Measurements from ENCODE around the gene STX16.

Gene STX16

DNA sequence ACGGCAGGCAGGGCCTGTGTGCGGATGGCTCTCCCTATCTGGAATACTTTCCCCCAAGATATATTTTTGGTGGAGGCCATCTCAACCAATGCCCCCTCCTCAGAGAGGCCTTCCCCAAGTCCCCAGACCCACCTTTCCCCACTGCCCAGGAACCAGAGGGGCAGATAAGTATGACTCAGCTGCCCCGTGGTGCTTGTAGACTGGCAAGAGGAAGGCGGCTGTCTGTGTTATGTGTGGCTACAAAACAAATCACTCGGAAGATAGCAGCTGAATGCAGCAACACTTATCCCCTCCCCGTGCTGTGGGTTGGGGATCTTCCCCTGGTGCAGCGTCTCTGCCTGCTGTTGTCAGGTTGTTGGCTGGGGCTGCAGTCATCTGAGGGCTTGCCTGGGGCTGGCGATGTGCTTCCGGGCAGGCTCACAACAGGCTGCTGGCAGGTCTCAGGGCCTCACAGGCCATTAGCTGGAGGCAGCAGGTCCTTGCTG is 48.6 kb downstream of the STX16 start:
- DNase-seq, result peak; percentile 52

DNA sequence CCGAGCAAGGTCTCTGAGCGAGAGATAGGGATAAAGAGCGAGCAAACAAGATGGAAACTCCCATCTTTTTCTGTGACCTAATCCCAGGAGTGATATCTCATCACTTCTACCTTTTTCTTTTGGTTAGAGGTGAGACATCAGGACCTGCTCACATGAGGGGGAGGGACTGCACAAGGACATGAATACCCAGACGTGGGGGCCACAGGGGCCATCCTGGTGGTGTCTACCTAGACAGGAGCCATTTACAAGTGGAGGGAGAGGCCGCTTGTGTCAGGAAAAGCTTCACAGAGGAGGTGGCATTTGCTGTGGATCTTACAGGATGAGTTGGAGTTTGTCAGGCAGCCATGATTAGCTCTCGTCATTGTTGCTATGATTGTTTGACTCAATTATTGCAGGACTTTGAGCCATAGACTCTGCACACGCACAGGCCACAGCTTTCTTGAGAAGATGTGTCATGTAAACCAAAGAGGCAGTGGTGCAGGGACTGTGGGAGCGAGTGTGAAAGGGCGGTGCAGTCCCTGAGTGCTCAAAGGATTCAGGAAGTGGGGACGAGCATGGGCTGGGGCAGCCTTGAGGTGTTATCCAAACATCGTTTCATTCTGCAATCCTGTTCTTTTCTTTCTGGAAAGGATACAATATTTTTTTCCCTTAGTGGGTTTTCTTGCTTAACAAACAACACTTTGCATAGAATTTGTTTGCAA is 49.2 kb downstream of the STX16 start:
- peak; percentile 57 for DNase-seq

DNA sequence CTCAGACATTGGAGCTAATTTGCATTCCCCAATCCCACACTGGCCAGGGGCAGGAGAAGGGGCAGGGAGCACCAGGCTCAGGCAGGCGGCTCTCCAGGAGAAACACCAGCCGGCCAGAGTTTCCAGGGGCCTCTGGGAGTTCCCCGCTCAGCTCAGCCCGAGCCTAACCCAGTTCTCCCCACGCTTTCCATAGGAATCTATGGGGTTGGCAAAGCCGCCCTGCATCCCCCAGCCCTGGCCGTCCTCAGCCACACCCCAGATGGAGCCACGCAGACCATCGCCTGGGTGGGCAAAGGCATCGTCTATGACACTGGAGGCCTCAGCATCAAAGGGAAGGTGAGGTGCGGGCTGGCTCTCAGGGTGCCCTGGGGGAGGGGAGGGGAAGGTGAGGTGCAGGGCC is 49.7 kb downstream of the STX16 start:
- DNase-seq, result no peak

DNA sequence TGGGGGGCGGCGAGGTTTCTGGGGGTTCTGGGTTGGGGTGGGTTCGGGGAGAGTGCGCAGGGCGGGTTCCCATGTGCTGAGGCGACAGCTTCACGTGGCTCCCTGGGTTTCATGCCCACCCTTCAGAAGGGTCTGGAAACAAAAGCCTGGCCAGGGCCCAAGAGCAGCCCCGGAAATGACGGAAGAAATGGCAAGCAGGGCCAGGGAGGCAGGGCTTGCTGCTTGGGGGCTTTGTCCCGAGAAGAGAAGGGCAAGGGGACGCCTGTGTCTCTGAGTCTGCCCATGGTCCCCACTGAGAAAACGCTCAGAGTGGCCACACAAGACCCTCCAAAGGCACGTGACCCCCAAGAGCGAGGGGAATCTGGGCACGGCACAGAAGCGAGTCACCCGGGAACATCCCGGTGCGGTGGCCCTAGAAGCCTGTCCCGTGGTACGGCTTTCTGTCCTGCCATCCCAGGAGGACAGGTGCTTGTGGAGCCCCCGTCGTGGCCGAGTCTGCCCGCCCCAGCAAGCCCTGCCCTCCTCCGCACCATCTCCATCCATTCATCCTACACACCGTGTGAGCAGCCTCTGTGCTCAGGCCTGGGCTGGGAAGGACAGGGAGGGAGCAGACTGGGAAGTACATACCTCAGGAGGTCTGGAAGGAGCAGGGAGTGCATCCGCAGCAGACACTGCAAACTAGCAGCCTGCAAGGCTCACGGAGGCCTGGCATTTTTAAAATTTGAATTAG is 50.5 kb downstream of the STX16 start:
- DNase-seq, result no peak

DNA sequence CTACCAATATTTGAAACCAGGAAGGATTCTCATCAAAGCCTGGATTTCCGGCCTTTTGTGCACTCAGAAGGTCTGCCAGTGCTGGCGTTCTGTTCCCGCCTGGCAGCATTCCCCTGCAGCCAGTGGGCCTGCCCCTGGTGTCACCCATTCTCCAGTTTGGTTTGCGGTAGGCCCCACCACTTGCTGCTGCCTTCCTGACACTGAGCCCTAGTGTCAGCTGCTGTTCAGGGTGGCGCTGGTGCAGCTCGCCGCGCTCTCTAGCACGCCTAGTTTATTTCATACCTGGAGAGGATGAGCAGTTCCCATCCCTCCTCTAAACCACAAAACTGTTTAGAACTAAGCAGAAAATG is 51.1 kb downstream of the STX16 start:
- DNase-seq, result peak; percentile 43

DNA sequence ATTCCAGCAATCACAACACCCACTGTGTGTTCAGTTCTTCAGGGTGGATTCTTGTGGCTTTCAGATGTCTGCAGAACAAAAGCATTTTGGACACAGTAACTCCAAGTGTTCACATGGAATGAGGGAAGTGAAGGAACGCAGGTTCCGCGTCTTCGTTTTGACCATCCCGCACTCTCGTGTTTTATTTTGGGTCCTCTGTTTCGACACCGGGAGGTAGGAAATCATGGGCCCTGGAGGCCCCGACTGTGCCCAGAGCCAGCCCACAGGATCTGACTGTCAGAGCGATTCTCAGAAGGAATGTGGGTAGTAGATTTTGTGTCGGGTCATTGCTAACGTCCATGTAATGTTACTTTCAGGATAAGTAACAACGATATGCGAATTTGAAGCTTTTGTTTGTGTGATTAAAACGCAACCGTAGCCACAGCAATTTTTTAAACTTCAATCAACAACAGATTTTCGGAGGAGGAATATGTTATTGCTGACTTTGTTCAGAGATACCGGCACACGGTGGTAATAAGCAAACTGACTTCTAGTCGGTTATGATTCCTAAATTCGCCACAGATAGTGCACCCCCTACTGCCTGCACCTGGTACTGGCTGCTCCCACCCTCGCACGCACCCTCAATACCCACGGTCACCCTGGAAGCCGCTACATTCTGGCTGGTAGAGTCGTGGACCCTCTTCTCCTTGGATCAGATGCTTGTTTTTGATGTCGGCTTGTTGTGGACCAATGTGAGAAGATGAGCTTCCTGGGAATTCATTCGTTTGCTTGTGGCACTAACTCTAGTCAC is 52.0 kb downstream of the STX16 start:
- DNase-seq, result peak; percentile 51

DNA sequence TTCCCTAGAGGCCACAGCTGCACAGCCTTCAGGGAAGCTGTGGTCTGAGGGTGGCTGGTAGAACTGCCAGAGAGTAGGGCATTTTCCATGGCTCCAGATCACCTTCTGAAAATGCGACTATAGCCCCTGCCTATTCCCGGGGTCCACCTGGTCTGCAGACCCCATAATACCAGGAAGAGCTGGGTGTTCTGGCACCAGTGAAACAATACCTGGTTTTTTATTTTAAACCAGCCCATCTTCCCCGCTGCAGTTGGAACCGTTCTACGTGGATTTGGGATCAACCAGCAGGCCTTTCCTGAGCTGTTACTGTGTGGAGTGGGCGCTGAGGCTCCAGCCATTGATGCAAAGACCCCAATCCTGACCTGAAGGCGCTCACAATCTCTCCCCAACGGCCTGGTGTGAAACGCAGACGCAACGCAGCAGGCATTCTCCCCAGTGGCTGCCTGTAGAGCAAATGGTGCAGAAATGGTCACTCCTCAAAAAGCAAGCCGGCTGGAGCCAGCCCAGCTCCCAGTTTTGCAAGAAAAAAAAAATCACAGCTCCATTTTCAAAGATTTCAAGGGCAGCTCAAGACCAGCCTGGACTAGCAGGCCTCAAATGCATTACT is 52.8 kb downstream of the STX16 start:
- peak; percentile 38 for DNase-seq

DNA sequence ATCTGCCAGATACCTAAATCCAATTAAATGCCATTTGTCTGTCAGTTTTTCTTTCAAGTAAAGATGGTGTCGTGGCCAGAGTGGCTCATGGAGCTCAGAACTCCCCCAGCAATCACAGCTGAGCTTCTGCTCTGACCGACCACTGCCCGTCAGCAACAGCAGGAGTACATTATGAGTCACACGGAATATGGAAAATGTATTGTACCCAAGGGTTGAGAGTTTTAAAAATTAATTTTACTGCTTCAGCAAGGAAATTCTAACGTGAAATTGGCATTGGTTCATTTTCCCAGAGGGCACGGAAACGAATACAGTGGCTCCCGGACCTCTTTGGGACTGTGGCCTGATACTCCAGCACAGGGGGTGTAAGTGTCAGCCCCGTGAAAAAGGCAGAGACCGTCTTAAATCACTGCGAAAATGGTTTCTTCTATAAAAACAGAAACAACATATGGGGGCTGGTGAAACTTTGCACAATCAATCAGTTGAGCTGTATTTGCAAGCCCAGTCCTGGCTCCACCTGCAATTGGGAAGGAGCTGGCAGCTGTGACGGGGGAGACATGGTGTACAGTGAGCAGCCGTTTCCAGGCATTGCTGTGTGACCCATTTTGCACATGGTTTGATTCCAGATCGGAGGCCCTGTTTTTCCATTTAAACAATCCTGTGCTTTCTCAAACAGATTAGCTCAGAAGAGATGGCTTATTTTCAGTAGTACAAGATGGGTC is 54.3 kb downstream of the STX16 start:
- no peak for DNase-seq

DNA sequence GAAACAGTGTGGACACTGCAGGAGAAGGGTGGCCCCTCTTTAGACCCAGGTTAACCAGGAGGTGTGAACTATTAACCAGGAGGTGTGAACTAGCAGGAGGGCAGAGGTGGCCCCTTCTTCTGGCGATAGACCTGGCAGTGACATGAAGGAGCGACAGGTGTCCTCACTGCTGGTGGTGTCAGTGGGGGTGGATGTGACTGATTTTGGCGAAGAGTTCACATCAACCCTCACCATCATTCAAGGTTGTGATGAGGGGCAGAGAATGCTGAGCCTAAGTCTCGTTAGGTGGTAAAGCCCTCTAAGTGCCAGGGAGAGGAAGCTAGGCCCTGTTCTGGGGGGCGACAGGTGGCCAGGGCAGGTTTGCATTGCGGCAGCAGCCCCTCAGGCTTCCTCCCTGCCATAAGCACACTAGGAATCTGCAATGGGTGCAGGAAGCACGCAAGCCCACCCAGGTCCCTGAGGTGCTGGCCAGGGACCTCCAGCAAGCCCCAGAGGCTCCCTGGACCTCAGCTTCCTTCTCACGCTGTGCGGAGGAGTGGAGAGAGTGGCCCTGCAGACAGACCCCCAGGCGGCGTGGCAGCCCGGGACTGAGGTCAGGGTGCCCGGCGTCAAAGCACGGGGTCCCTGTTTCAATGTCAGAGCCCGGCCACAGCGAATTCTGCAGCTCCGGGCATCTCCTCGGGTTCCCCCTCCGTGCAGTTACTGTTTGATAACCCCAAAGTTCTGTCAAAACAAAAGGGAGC is 55.2 kb downstream of the STX16 start:
- DNase-seq, result no peak

DNA sequence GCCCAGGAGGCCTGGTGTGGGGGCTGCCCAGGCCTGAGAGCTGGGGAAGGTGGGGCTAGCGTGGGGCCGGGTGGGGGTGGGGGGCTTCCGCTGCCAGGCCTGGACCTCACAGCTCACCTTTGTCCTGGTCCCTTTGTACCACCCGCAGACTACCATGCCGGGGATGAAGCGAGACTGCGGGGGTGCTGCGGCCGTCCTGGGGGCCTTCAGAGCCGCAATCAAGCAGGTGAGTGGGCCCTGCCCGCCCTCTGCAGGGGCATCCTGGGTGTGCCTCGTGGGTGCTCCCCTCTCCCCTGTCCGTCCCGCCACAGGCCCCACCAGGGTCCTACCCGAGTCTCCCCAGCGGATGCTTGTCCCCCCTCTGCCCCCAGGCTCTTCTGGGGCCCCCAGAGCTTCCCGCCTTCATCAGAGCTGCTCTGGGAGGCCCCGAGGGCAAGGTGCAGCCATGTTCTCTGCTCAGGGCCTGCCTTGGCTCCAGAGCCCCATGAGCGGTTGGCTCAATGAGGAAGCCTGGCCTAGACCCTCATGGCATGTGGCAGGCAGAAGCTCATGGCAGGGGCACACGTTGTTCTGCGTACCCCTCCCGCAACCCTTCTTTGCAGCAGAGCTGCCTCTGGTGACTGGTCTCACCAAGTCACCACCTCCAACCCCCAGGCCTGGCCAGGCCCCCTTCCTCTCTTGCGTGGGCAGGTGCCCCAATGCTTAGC is 56.0 kb downstream of the STX16 start:
- DNase-seq, result no peak

DNA sequence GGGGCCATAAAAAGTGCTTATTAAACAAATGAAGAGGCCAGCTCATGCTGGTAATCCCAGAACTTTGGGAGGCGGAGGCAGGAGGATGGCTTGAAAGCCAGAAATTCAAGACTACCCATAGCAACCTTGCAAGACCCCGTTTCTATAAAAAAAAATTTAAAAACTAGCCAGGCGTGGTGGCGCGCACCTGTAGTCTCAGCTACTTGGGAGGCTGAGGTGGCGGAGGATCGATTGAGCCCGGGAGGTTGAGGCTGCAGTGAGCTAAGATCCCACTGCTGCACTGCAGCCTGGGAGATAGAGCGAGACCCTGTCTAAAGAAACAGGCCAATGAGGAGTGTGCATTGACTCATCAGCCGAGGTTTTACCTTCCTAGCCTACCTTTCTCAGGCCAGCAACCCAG is 56.7 kb downstream of the STX16 start:
- no peak for DNase-seq

DNA sequence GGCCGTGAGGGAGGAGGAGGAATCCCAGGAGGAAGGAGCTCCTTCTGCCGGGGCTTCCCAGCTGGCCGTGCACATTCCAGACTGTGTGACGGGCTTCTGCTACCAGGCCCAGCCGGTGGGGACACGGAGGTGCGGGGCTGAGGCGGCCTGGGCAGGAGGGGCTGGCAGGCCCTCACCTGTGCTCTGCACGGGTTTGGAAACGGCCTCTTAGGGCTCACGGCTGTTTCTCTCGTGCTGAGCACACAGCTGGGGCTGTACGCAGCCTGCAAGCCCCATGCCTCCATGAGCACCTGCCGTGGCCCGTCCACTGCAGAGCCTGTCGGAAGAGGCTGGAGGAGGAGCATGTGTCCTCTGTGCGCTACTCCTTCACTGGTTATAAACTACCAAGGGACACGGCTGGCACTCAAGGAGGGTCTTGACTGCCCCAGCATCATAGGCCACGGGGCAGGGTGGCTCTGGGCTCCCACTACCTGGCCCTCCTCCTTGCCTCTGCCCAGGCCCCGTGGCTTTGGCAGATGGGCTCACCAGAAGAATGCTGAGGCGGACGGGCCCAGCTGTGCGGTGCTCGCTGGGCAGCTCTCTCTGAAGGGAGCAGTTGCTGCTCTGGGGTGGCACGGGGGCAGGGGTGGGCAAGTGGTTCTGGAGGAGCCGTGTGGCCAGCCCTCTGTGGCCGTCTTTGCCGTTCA is 57.3 kb downstream of the STX16 start:
- DNase-seq, result no peak

DNA sequence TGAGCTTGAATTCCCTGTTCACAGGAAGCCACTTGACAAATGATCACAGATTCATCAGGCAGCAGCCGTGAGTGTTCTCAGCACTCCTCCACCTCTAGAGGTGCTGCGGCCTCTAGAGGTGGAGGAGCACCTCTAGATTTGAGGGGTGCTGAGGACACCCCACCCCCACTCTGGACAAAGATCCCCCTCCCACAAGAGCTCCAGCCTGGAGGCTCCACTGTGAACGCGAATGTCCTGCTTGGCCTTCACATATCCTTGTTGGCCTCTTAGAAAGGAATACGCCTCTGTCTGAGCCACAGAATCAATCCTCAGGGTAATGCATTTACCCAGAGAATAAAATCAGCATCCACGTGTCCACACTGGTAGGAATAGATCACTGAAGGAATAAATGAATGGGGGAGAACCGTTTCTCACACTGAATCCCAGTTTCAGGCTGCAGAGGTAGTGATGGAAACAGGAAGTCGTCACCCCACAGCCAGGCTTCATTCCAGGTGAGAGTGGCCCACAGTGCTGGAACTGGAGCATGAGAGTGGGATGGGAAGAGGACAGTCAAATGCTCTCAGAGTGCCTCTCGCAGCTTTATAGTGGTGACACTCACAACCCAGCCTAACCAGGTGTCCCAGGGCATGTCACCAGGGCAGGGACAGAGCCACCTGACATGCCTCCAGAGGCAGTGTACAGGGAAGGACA is 58.1 kb downstream of the STX16 start:
- DNase-seq, result peak; percentile 48

DNA sequence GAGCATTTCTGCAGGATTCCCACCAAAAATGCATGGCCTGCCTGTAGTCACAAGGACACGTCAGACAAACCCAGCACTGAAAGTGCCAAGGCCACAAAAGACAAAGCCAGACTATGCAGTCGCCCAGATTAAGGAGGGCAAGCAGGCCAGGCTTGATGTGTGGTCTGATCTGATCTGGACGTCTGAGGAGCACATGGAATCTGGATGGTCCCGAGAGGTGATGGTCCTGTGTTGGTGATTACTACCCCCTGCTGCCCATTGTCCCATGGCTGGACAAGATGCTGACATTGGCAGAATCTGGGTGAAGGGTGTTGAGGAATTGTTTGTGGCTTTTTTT is 58.6 kb downstream of the STX16 start:
- no peak for DNase-seq

DNA sequence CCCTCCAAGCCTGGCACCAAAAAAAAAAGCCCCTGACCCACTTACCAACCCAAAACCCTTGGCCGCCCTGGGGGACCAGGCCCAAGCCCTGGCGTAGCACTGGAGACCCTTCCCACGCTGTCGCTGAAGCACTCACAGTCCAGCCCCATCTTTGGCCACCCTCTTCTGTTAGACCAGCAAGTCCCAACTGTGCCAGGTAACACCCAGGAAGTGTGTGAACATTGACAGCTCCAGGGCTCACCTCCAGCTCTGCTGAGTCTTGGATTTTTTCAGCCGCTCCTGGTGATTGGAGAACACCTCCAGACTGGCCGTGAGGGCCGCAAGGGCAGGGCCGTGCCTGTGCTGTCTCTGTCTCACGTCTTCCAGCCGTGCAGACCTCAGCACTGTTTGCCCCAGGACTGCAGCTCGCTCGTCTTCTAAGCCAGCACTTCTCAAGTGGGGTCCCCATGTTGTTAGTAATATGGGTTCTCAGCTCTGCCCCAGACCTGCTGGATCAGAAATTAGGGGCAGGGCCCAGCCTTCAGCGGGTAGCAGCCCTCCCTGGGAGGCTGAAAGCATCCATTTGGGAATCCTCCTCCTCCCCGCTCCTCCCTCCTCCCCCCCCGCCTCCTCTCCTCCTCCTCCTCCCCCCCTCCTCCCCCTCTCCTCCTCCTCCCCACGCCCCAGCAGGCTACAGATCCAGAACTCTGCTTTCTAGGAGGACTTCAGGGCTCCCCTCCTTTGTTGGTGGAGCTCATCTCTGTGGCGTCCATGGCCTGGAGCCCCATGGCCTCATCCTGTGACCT is 59.6 kb downstream of the STX16 start:
- DNase-seq, result no peak

DNA sequence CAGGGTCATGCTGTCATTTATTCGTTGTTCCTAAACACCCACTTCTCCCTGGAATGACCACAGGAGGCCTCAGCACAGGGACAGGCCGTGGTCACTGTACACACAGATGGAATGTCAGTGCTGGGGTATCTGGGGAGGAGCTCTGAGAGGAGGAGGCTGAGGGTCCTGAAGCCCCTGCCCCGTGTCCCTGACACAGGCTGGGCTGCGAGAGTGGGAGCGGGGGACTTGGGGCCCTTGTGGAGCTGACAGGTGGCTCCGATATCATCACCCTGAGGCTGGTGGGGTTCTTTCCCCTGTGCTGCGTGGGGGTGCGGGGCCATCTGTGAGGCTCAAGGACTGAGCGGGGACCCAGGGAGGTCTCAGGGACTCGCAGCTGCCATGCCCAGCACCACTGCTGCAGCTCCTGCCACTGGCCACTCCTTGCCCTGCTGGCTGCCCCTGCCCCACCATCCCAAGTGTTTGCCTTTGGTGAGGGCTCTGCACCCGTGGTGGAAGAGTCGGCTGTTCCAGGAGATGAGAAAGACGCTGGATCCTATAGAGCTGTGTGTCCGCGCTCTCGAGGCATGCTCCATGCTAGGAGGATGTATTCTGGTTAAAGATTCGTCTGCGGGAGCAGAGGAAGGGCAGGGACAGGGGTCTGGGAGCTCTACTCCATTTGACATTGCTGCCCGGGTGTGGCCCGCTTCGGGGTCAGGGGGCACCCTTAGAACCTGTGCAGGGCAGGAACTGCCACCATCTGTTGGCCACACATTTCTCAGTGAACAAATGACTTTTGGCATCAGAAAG is 60.4 kb downstream of the STX16 start:
- DNase-seq, result no peak

DNA sequence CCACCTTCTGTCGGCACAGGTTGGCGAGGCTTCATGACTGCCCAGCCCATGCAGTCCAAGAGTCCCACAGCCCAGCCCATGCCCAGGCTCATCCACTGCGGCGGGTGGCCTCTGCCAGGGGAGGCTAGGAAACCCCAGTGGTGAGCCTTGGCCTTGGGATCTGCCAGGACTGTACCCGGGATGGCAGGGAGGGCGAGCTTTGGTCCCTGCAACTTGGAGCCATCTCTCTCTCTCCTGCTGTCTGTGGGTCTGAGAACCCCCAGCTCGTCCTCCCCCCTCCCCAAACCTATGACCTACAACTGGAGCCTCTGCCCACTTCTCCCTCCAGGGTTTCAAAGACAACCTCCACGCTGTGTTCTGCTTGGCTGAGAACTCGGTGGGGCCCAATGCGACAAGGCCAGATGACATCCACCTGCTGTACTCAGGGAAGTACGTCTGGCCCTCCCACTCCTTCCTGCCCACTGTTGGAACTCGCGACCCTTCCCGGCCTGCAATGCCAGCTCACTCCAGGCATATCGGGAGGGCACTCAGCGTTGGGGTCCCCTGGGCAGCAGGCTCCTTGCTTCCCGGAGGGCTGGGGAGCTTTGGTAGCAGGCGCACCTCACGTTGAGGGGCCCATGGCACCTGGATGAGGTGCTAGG is 61.2 kb downstream of the STX16 start:
- no peak for DNase-seq

Measured in activated CD8-positive, alpha-beta memory T cell treated with anti-CD3 and anti-CD28 coated beads, Interleukin-2, amount 50 U/mL, for 48 hours (primary cell).